ENCODE results near the gene MAST2.

DNA sequence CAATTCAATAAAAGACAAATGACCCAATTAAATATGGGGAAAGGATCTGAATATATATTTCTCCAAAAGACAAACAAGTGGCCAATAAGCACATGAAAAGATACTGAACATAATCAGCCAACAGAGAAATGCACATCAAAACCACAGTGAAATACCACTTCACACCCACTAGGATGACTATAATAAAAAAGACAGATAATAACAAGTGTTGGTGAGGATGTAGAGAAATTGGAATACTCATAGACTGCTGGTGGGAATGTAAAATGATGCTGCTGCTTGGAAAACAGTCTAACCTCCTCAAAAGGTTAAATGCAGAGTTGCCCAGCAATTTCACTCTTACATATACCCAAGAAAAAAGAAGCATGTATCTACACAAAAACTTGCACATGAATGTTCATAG is 280.2 kb downstream of the MAST2 start:
- no peak for TF ChIP-seq CTCF (conservative IDR thresholded peaks at IDR 0.05 in 1 of 2, IDR thresholded peaks at IDR 0.05 in 1 of 2; ENCODE audit: extremely low read depth in 1 of 2, insufficient read depth in 1 of 2, low read depth in 1 of 2, low read length in 2 of 2)
- no peak for TF ChIP-seq EZH2 (IDR thresholded peaks at IDR 0.05; ENCODE audit: borderline replicate concordance, low read length)

All from mammary epithelial cell (primary cell).